ENCODE measurements around the gene NOL6.

The NOL6 gene

DNA sequence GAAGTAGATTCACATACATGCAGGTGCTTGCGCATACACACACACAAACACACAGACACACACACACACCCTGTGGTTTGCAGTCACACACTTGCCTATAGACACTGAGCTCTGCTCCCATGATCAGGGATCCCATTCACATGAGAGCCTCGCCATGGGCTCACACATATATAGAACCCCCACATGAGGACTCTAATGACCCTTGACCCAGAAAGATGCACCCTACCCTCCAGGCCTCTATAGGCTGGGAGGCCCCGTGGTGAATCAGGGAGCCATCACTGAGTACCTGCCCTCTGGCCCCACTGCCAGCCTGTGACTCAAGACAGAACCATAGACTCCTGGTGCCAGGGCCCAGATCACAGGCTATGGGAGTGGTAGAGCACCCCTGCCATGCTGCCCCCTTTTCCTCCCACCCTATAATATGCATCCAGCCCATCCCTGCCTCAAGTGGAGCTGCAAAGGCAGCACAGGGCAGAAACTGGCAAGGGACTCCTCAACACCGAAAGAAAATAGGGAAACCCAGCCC is 23.0 kb downstream of the NOL6 start:
- DNase-seq (ENCODE audit: low read depth): no peak

DNA sequence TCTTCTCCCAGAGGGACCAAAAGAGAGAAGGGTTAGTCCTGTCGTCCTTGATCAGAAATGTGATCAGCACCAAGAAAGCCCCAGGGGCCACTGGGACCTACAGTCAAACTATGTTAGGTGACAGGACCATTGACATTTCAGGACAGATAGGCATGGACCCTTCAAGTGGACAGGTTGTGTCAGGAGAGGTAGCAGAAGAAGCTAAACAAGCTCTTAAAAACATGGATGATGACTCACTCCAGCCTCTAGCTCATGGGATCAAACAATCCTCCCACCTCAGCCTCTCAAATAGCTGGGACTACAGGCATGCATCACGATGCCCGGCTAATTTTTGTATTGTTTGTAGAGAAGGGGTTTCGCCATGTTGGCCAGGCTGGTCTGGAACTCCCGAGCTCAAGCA is 24.0 kb downstream of the NOL6 start:
- no peak for DNase-seq (ENCODE audit: low read depth)

DNA sequence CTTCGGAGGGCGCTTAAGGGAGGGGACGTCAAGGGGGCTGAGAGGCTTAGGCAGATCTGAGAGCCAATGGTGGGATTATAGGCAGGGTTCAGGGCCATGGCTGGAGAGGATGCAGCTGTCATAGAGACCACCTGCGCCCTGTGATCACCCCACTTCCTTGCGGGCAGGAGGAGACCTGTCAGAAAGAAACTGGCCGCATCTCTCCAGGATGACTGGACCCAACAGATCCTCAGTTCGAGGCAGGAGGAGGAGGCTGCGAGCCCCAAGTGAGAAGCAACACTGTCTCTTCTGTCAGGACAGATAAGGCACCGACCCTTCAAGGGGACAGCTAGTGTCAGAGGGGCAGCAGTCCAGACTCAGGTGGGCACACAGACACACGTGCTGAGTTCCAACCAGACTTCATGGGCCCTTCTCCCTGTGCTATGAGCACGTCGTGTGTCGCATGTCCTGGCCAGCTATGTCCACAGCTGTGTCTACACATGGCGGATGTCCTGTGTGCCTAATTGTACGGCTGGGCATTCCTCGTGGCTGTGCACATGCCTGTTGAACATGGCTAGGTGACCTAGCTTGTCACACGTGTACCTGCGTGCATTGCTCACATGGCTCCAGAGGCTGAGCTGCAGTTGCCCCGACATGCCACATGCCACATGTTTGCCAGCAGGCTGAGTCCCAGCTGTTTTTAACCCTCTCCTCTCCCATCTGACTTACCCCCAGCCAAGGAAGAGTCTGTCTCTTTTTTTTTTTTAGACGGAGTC is 25.7 kb downstream of the NOL6 start:
- DNase-seq (ENCODE audit: low read depth): no peak

DNA sequence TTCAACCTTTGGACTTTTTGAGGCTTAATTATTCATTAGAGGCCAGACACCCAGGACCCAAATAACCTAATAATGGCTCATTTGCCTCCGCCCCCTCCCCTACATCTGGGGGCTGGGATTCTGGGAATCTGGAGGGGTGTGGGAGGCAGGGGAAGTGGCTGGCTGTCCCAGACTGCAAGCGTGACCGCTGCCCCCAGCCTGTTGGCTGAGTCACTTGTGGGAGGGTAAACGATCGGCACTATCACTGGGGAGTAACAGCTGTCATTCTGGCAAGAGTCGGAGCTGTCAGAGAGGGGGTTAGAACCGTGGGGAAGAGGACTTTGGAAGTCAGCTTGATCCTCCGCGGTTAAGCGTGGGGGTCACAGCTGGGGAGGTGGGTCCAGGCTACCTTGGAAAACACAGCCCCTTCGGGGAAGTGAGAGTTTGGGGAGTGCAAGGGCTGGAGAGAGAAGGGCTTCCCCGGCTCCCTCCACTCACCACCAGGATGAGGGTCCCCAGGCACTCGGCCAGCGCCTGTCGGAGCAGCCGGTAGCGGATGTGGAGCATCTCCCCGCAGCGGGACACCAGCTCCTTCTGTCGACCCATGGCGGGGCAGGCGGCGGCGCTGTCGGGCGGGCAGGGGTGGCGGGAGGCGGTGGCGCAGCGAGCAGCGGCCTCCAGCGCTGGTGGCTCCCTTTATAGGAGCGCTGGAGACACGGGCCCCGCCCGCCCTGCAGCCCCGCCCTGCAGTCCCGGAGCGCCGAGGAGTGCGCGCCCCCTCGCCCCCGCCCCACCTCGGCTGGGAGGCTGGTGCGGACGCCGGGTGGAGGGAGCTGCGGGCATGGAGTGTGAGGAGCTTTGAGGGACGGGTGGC is 26.6 kb downstream of the NOL6 start, which contains the start of gene AQP3:
Gene AQP3 (minus strand): TSS at position 648 of the 853 bp plus-strand sequence. CDS start 63 bp downstream, at position 585.
- peak; percentile 46 for DNase-seq (ENCODE audit: low read depth)

DNA sequence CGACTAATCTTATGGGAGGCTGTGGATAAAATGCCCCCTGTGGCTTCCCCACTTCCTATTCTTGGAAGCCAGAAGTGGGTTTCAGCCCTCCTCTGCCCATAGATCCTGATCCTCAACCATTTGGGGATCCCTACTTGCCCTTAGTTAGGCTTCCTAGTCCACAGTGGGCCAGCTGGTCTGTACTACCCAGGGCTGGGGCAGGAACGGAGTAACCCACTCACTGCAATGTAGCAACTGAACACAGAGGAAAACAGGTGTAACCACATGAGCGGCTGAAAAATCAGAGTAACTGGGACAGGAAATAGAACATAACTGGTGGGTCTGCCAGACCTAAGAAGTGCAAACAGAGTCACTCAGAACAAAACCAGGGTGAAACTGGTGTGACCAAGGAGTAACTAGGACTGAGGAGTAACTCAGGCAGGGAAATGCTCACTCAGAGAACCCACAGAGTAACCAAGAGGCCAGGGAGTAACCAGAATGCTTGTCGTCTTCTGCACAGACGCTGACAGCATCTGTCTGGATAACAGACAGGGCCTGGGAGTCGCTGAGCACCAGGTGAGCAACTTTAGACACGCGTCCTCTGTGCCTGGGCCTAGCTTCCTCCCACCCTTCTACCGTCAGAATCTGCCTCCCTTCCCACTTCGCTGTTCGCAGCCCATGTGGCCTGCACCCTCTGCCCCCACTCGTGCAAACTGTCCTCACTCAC is 27.3 kb downstream of the NOL6 start:
- no peak for DNase-seq (ENCODE audit: low read depth)

DNA sequence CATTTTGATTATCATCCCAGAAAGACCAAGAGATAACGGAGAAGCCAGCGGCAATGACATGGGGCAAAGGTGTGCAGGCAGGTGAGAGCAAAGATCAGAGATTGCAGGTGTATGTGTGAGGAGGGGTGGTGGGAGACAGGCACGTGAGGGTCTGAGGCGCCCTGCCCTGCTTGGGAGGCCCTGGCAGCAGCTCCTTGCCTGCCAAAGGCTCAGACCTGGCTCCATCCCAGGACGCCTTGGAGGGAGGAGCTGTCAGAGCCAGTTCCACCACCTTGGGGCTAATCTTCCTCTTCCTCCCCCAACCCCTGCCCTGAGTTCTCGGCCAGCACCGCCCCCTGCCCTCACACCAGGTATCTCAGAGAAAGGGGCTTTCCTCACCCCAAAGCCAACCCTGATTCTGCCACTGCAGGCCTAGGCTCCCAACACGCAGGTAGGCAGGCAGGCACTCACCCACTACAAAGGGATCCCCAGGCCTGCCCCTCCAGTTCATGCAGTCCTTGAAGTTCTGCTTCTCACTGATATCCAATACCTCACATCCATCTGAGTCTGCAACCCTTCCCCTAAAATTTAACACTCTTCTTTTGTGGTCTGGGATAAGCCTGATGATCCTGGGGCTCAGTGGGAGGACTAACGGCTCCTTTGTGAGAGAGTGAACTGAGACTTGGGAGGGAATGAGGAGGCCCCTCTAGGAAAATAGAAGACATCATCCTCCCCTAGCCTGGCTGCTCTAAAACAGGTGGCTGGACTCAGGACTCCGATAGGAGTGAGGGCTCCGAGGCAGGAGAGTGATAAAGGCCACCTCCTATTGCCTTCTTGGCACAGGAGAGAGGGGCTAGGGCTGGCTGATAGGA is 28.1 kb downstream of the NOL6 start:
- DNase-seq (ENCODE audit: low read depth): no peak

DNA sequence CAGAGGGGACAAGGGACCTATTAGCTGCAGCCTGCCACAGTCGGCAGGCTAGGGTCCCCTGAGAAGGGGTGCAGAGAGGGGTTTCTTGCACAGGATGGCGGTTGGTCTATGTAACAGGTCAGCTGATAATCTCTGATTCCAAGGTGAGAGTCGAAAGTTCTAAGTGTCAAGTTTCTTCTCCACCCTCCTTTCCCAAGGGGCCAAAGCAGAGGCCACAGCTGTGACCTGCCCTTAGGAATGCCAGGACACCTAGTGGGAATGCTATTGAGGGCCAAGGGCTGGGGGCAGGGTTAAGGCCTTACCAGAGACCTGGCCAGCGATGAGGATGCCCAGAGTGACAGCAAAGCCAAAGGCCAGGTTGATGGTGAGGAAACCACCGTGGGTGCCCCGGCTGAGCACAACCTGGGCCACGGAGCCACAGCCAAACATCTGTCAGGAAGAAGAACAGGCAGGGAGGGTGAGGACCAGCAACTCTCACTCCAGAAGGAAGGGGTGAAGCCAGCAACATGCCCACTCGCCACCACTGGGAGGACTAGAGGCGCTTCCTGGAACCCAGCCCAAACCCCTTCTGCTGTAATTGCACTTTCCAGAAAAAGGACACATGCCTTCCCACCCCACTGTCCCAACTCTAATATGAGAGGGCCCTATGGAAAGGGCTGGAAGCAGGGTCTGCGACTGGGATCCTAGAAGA is 30.1 kb downstream of the NOL6 start:
- no peak for DNase-seq (ENCODE audit: low read depth)

DNA sequence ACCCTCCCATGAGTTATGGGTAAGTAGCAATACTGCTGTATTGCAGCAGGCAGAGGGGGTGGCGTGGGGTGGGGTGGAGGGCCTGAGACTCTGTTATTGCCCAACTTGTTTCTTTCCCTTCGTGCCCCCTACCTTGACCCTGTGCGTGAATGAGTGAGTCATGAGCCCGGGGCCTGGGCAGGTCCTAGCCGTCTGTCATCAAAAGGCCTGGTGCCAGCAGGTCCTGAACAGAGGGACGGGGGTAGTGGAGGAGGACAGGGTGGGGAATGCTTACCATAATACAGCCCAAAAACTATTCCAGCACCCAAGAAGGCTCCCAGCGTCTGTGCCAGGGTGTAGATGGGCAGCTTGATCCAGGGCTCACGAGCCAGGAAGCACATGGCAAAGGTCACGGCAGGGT is 30.7 kb downstream of the NOL6 start:
- DNase-seq (ENCODE audit: low read depth): no peak

DNA sequence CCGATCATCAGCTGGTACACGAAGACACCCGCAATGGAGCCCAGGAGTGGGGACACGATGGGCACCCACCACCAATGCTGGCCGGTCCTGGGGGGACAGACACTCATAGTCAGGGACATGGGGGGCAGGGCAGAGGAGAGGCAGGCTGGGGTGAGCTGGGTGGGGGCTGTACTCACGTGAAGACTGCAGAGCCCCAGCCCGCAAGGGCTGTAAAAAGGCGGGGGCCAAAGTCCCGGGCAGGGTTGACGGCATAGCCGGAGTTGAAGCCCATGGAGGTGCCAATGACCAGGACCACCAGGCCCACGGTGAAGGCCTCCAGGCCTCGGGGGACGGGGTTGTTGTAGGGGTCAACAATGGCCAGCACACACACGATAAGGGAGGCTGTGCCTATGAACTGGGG is 31.6 kb downstream of the NOL6 start:
- no peak for DNase-seq (ENCODE audit: low read depth)

DNA sequence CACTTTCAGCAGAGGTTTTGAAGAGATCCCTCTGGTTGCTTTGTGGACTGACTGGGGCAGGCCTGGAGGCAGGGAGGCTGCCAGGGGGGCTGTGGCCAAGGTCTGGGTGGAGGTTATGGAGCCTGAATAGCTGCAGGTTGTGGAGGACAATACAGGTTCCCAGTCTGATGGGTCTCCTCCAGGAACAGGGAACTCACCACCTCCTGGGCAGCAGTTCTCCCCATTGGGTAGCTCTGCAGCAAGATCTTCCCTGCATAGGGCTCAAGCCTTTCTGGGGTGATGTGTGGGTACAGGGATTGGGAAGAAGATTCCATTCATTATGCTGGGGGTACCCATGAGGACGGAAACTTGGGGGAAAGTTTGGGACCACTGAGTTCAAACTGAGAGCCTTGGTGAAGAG is 33.1 kb downstream of the NOL6 start:
- DNase-seq (ENCODE audit: low read depth): no peak

DNA sequence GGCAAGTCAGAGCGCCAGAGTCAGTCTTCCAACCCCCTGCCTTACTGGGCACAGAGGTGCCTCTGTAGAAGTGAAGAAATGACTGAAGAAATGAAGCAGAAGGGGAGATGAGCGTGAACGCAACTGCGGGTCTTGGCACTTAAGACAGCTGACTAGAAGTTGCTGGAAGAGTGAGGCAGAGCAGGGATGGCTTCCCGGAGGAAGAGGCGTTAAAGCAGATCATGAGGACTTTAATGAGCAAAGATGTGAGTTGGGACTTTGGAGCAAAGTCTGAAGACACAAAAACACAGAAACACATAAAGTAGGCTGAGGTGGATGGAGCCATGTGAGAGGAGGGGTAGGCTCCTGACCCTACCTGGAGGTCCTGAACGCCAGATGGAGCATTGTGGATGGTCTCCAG is 33.5 kb downstream of the NOL6 start:
- DNase-seq (ENCODE audit: low read depth): no peak

DNA sequence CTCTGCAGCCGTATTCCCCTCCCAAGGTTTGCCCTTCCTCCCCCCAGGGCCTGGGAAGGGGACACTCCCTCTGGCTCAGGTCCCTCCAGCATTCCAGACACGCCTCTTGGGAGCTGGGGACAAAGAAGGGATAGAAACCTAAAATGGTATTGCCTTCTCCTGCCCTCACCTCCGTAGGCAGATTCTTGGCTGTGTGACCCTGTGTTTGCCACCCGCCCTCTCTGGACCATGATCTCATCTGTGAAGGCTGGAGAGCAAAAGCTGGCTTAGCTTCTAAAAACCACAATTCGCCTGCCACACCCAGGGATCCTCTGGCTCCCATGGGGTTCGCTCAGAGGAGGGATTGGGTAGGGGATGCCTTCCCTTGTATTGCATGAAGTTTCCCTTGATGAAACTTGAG is 34.0 kb downstream of the NOL6 start:
- no peak for DNase-seq (ENCODE audit: low read depth)

GRCh38 chr9:33438926-33439680 is 34.6 kb downstream of the NOL6 start:
- no peak for DNase-seq (ENCODE audit: low read depth)

GRCh38 chr9:33437898-33438297 is 35.8 kb downstream of the NOL6 start:
- no peak for DNase-seq (ENCODE audit: low read depth)

DNA sequence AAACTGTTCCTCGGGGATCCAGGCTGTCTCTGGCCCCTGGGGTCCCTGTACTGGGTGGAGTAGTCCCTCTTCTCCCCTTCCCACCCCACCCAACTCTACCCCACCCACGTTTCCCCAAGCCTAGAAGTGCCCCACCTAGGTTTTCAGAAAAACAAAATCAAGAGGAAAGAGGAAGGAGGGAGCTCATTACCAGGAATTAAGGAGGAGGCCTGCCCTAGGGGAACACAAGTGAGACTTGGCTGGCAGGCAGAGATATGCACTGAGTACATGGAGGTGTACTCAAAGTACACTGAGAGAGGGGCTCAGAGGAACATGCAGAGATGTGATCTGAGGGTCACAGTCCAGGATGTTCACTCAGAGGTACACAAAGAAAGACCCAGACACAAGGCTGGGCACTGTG is 36.5 kb downstream of the NOL6 start:
- no peak for DNase-seq (ENCODE audit: low read depth)

DNA sequence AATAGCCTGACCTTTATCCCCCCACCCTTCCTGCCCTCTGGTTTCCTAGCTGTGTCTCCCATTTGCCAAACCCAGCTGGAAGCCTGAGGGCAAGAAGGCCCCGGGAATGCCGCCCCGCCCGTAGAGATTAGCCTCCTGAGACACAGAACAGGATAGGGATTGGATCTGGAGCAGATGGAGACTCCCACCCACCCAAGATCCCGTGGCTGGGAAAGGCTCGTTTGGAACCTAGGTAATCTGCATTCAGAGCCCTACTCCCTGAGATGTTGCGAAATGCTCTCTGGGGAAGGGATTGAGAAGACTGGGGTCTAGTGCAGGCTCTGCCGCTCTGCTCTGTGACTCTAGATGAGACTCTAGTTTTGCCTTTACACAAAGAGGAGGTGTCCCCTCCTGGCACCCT is 37.3 kb downstream of the NOL6 start:
- no peak for DNase-seq (ENCODE audit: low read depth)

DNA sequence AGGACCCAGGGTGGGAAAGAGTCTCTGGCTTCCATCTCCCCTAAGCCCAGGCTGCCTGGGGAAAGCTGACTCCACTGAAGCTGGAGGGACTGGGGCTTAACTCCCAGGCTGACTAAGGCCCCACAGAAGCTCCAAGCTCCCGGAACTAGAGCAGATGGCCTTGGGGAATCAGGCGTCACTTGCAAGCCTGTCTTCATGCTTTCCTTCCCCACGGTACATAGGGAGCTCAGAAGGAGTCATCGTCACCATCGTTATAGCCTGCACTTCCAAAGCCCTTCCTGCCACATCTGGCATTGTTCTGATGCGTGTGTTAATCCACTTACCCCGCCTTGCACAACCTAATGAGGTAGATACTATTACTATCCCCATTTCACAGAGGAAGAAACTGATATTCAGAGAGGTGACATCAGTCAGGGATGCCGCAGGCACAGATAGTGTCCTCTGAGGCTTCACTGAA is 37.9 kb downstream of the NOL6 start:
- DNase-seq (ENCODE audit: low read depth): no peak

GRCh38 chr9:33434317-33435105 is 39.2 kb downstream of the NOL6 start:
- DNase-seq (ENCODE audit: low read depth): no peak

GRCh38 chr9:33433871-33434270 is 39.9 kb downstream of the NOL6 start:
- DNase-seq (ENCODE audit: low read depth): no peak
